ENCODE measurements around the gene SLC6A3. TPM values are rescaled to one million over a fixed set of nuclear protein-coding genes. Genes with fewer than 3 reads are reported as not detected.

SLC6A3 gene
- total RNA-seq, 1 experiment from 2014 or later = not detected

GRCh38 chr5:1386274-1386717 lies 58.9 kb downstream of the SLC6A3 start:
- TF ChIP-seq CTCF (IDR thresholded peaks at IDR 0.05; ENCODE audit: unreplicated experiment) = no peak
- intact Hi-C loops (cut with micrococcal nuclease; ENCODE audit: unreplicated experiment) = no loop called here
- H3K36me3 Mint-ChIP-seq (ENCODE audit: insufficient read depth, unreplicated experiment) = peaks cover 9% of the 10 kb centered on the region
- CTCF ChIA-PET = no interaction called here
- H3K27ac Mint-ChIP-seq (ENCODE audit: unreplicated experiment) = no peak overlapping the region
- H3K9me3 Mint-ChIP-seq (ENCODE audit: low read depth, unreplicated experiment) = no peaks in the 10 kb centered on the region
- H3K27me3 Mint-ChIP-seq (ENCODE audit: unreplicated experiment) = peaks cover 55% of the 10 kb centered on the region
- H3K4me1 Mint-ChIP-seq (ENCODE audit: low read depth, unreplicated experiment) = no peaks in the 10 kb centered on the region
- peak overlapping the region; percentile 75 for H3K4me3 Mint-ChIP-seq (ENCODE audit: low read depth, unreplicated experiment)
- peak; percentile 39 for DNase-seq
- no TSS peak for BruUV-seq (replicated peaks)

- BruUV-seq (replicated peaks) = no TSS peak
- Mint-ChIP-seq H3K9me3 (ENCODE audit: low read depth, unreplicated experiment) (no peaks in the 10 kb centered on the region), H3K36me3 (ENCODE audit: insufficient read depth, unreplicated experiment) (peaks cover 9% of the 10 kb centered on the region), H3K27me3 (ENCODE audit: unreplicated experiment) (peaks cover 61% of the 10 kb centered on the region), H3K4me3 (ENCODE audit: low read depth, unreplicated experiment) (peak overlapping the region; percentile 75), H3K4me1 (ENCODE audit: low read depth, unreplicated experiment) (no peaks in the 10 kb centered on the region), H3K27ac (ENCODE audit: unreplicated experiment) (no peak overlapping the region)
- TF ChIP-seq CTCF (IDR thresholded peaks at IDR 0.05; ENCODE audit: unreplicated experiment) = no peak
- DNase-seq = peak; percentile 87
- CTCF ChIA-PET = no interaction called here
- intact Hi-C loops (cut with micrococcal nuclease; ENCODE audit: unreplicated experiment) = no loop called here
Observed at GRCh38 chr5:1385395-1386273, 59.6 kb downstream of the SLC6A3 start.

GRCh38 chr5:1384521-1384920 lies 60.7 kb downstream of the SLC6A3 start:
- H3K27me3 Mint-ChIP-seq (ENCODE audit: unreplicated experiment) = peaks cover 58% of the 10 kb centered on the region
- BruUV-seq (replicated peaks) = no TSS peak
- no peaks in the 10 kb centered on the region for H3K4me1 Mint-ChIP-seq (ENCODE audit: low read depth, unreplicated experiment)
- peaks cover 9% of the 10 kb centered on the region for H3K36me3 Mint-ChIP-seq (ENCODE audit: insufficient read depth, unreplicated experiment)
- no peak for TF ChIP-seq CTCF (IDR thresholded peaks at IDR 0.05; ENCODE audit: unreplicated experiment)
- CTCF ChIA-PET = interaction anchor here (0.5 kb wide), 1 partner anchor 237 kb away, joined by 5 read pairs; no protein-coding TSS in a partner anchor
- no peak overlapping the region for H3K27ac Mint-ChIP-seq (ENCODE audit: unreplicated experiment)
- DNase-seq = no peak
- intact Hi-C loops (cut with micrococcal nuclease; ENCODE audit: unreplicated experiment) = no loop called here
- no peak overlapping the region for H3K4me3 Mint-ChIP-seq (ENCODE audit: low read depth, unreplicated experiment)
- H3K9me3 Mint-ChIP-seq (ENCODE audit: low read depth, unreplicated experiment) = no peaks in the 10 kb centered on the region

GRCh38 chr5:1383886-1384401 lies 61.3 kb downstream of the SLC6A3 start:
- Mint-ChIP-seq H3K27me3 (ENCODE audit: unreplicated experiment) (peaks cover 58% of the 10 kb centered on the region), H3K27ac (ENCODE audit: unreplicated experiment) (no peak overlapping the region), H3K9me3 (ENCODE audit: low read depth, unreplicated experiment) (no peaks in the 10 kb centered on the region), H3K4me1 (ENCODE audit: low read depth, unreplicated experiment) (no peaks in the 10 kb centered on the region), H3K36me3 (ENCODE audit: insufficient read depth, unreplicated experiment) (peaks cover 9% of the 10 kb centered on the region), H3K4me3 (ENCODE audit: low read depth, unreplicated experiment) (no peak overlapping the region)
- TF ChIP-seq CTCF (IDR thresholded peaks at IDR 0.05; ENCODE audit: unreplicated experiment) = no peak
- intact Hi-C loops (cut with micrococcal nuclease; ENCODE audit: unreplicated experiment) = no loop called here
- DNase-seq = no peak
- no TSS peak for BruUV-seq (replicated peaks)
- CTCF ChIA-PET = no interaction called here
